WTC11 (cell line): Measurements from ENCODE around the gene GMEB2. TPM values are rescaled to one million over a fixed set of nuclear protein-coding genes. Genes with fewer than 3 reads are reported as not detected.
"Not testable (repeated sequence)": the region's sequence is repeated elsewhere in the genome, so short reads cannot be mapped to it uniquely, and the experiment has no call there.

ENCODE experiments used
- ATAC-seq: fragments of 200-7000 bp; cut with Tn5 transposase; 2 replicates; pipeline ENCODE4 v1.10.0; 2021; ENCODE audit warnings: mild to moderate bottlenecking, moderate library complexity
- CTCF ChIA-PET: fragments of 300-600 bp; sonication (Branson Sonifier 250); formaldehyde crosslinking; loops from one replicate; lab custom pipeline; 2021; ENCODE audit warnings: antibody characterized with exemption; lab: Charles Lee
- POLR2A ChIA-PET: fragments of 350-600 bp; sonication (Branson Sonifier 250); formaldehyde crosslinking; loops from one replicate; lab custom pipeline; 2021; ENCODE audit warnings: antibody characterized with exemption; lab: Charles Lee
- DNase-seq: peaks from one replicate; pipeline ENCODE4 v3.0.0; 2021; ENCODE audit warnings: low spot score
- H3K27ac Mint-ChIP-seq: 2 replicates; pipeline ENCODE4 v1.8.0; 2021; ENCODE audit warnings: mixed read lengths
- H3K27me3 Mint-ChIP-seq: 2 replicates; pipeline ENCODE4 v1.8.0; 2021; ENCODE audit warnings: low read depth, mild to moderate bottlenecking, moderate library complexity, mixed read lengths
- H3K36me3 Mint-ChIP-seq: 2 replicates; pipeline ENCODE4 v1.8.0; 2021; ENCODE audit warnings: mixed read lengths
- H3K4me1 Mint-ChIP-seq: 2 replicates; pipeline ENCODE4 v1.8.0; 2022; ENCODE audit warnings: mixed read lengths
- H3K4me3 Mint-ChIP-seq: 2 replicates; pipeline ENCODE4 v1.8.0; 2021; ENCODE audit warnings: mild to moderate bottlenecking, moderate library complexity, mixed read lengths
- H3K9me3 Mint-ChIP-seq: 2 replicates; pipeline ENCODE4 v1.8.0; 2021; ENCODE audit warnings: mixed read lengths
- ELF4 ChIP-seq: sonication (generic); formaldehyde crosslinking; IDR thresholded peaks from 2 replicates; pipeline ENCODE4 v1.8.1; 2022; ENCODE audit warnings: low read depth, mild to moderate bottlenecking, moderate library complexity, missing genetic modification reagents
- ERG ChIP-seq: fragments of 250-450 bp; sonication (Bioruptor Pico); IDR thresholded peaks from 2 replicates; pipeline ENCODE4 v1.8.0; 2021; ENCODE audit warnings: mild to moderate bottlenecking
- GABPB1 ChIP-seq: sonication (generic); formaldehyde crosslinking; IDR thresholded peaks from 2 replicates; pipeline ENCODE4 v1.8.1; 2023; ENCODE audit warnings: mild to moderate bottlenecking, missing genetic modification reagents
- ZBTB43 ChIP-seq: sonication (generic); formaldehyde crosslinking; IDR thresholded peaks from 2 replicates; pipeline ENCODE4 v1.8.1; 2023; ENCODE audit warnings: mild to moderate bottlenecking, missing genetic modification reagents
- ZNF121 ChIP-seq: sonication (generic); formaldehyde crosslinking; IDR thresholded peaks from 2 replicates; pipeline ENCODE4 v1.8.0; 2023; ENCODE audit warnings: missing genetic modification reagents
- ZNF138 ChIP-seq: sonication (generic); formaldehyde crosslinking; conservative IDR thresholded peaks from 2 replicates; pipeline ENCODE4 v1.8.1; 2022; ENCODE audit warnings: mild to moderate bottlenecking, moderate library complexity, missing genetic modification reagents
- ZNF416 ChIP-seq: fragments of 250-450 bp; sonication (Bioruptor Pico); IDR thresholded peaks from 2 replicates; pipeline ENCODE4 v1.9.0; 2021; ENCODE audit warnings: mild to moderate bottlenecking, inconsistent platforms
- total RNA-seq: library from RNA; stranded (reverse); gene quantifications from 3 replicates; pipeline ENCODE4 v1.2.3, GENCODE V29; 2021
- TF ChIP-seq, protein P1 (sequence below): sonication (generic); formaldehyde crosslinking; IDR thresholded peaks from 2 replicates; pipeline ENCODE4 v1.8.1; 2023; ENCODE audit warnings: mild to moderate bottlenecking, moderate library complexity, missing genetic modification reagents
- TF ChIP-seq, protein P2 (sequence below): sonication (generic); formaldehyde crosslinking; IDR thresholded peaks from 2 replicates; pipeline ENCODE4 v1.8.0; 2022; ENCODE audit warnings: mild to moderate bottlenecking, missing genetic modification reagents
- TF ChIP-seq, protein P3 (sequence below): fragments of 250-450 bp; sonication (Bioruptor Pico); IDR thresholded peaks from 2 replicates; pipeline ENCODE4 v1.9.0; 2021; ENCODE audit warnings: mild to moderate bottlenecking, borderline replicate concordance
- TF ChIP-seq, protein P4 (sequence below): sonication (generic); formaldehyde crosslinking; conservative IDR thresholded peaks from 2 replicates; pipeline ENCODE4 v1.8.1; 2023; ENCODE audit warnings: mild to moderate bottlenecking, low read depth, missing genetic modification reagents, moderate library complexity
- TF ChIP-seq, protein P5 (sequence below): sonication (generic); formaldehyde crosslinking; IDR thresholded peaks from 2 replicates; pipeline ENCODE4 v1.8.0; 2022; ENCODE audit warnings: mild to moderate bottlenecking, missing genetic modification reagents

Gene GMEB2
- total RNA-seq, 1 experiment from 2014 or later: 14.8 TPM

DNA sequence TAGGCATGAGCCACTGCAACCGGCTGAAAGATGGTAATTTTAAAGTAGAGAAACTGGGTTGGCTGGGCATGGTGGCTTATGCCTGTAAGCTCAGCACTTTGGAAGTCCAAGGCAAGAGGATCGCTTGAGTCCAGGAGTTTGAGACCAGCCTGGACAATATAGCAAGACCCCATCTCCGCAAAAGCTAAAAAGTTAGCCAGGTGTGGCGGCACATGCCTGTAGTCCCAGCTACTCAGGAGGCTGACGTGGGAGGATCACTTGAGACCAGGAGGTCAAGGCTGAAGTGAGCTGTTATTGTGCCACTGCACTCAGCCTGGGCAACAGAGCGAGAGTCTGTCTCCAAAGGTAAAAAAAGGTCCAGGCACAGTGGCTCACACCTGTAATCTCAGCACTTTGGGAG lies 4.1 kb upstream of the GMEB2 start:
- H3K4me1 Mint-ChIP-seq, ATAC-seq, H3K9me3 Mint-ChIP-seq, H3K4me3 Mint-ChIP-seq, DNase-seq, H3K27ac Mint-ChIP-seq, POLR2A ChIA-PET, H3K36me3 Mint-ChIP-seq: not testable (repeated sequence)
- peaks cover 11% of the 10 kb centered on the region for H3K27me3 Mint-ChIP-seq
- TF ChIP-seq ZNF121 (CRISPR knock-in tag) (peak; percentile 62; the same call in 1 of the 2 replicates), GABPB1 (CRISPR knock-in tag) (peak; percentile 18; the same call in 1 of the 2 replicates)
- CTCF ChIA-PET: interaction anchor here (0.6 to 2.5 kb wide), 3 partner anchors 11 to 135 kb away, joined by 3 to 17 read pairs (median 3); no protein-coding TSS in a partner anchor

GRCh38 chr20:63628246-63628975 lies 1.5 kb upstream of the GMEB2 start:
- Mint-ChIP-seq H3K9me3 (no peaks in the 10 kb centered on the region), H3K4me3 (peak overlapping the region; percentile 72), H3K4me1 (peaks cover 15% of the 10 kb centered on the region), H3K36me3 (no peaks in the 10 kb centered on the region), H3K27me3 (peaks cover 6% of the 10 kb centered on the region), H3K27ac (peak overlapping the region; percentile 91)
- TF ChIP-seq, protein P1, sequence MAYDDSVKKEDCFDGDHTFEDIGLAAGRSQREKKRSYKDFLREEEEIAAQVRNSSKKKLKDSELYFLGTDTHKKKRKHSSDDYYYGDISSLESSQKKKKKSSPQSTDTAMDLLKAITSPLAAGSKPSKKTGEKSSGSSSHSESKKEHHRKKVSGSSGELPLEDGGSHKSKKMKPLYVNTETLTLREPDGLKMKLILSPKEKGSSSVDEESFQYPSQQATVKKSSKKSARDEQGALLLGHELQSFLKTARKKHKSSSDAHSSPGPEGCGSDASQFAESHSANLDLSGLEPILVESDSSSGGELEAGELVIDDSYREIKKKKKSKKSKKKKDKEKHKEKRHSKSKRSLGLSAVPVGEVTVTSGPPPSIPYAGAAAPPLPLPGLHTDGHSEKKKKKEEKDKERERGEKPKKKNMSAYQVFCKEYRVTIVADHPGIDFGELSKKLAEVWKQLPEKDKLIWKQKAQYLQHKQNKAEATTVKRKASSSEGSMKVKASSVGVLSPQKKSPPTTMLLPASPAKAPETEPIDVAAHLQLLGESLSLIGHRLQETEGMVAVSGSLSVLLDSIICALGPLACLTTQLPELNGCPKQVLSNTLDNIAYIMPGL: no peak
- TF ChIP-seq ZBTB43 (CRISPR knock-in tag) (no peak), GABPB1 (CRISPR knock-in tag) (0 out of 2 replicates have a peak, but pooled peaks have one; percentile 35), ELF4 (CRISPR knock-in tag) (no peak)
- CTCF ChIA-PET: interaction anchor here (1.2 to 1.7 kb wide), 2 partner anchors 13 to 90 kb away, joined by 5 to 9 read pairs; no protein-coding TSS in a partner anchor
- ATAC-seq (peak; percentile 28; the same call in 1 of the 2 replicates), DNase-seq (no peak)
- POLR2A ChIA-PET: interaction anchor here (1.7 kb wide), 1 partner anchor 13 kb away, joined by 13 read pairs; no protein-coding TSS in a partner anchor

- no peak for DNase-seq
- Mint-ChIP-seq H3K36me3 (no peaks in the 10 kb centered on the region), H3K27me3 (peaks cover 5% of the 10 kb centered on the region), H3K9me3 (no peaks in the 10 kb centered on the region), H3K4me3 (peak overlapping the region; percentile 72), H3K4me1 (peaks cover 15% of the 10 kb centered on the region), H3K27ac (peak overlapping the region; percentile 91)
- POLR2A ChIA-PET: interaction anchor here (1.7 kb wide), 1 partner anchor 14 kb away, joined by 13 read pairs; no protein-coding TSS in a partner anchor
- no peak for ATAC-seq
- CTCF ChIA-PET: interaction anchor here (1.2 to 1.7 kb wide), 4 partner anchors 14 to 107 kb away, joined by 3 to 24 read pairs (median 4); partner anchors contain the start of genes PPDPF and TNFRSF6B
- TF ChIP-seq, protein P2, sequence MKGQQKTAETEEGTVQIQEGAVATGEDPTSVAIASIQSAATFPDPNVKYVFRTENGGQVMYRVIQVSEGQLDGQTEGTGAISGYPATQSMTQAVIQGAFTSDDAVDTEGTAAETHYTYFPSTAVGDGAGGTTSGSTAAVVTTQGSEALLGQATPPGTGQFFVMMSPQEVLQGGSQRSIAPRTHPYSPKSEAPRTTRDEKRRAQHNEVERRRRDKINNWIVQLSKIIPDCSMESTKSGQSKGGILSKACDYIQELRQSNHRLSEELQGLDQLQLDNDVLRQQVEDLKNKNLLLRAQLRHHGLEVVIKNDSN (CRISPR knock-in tag): no peak
- no peak for TF ChIP-seq ZNF416 (CRISPR knock-in tag)
- TF ChIP-seq ZNF138 (CRISPR knock-in tag): no peak
- TF ChIP-seq, protein P3, sequence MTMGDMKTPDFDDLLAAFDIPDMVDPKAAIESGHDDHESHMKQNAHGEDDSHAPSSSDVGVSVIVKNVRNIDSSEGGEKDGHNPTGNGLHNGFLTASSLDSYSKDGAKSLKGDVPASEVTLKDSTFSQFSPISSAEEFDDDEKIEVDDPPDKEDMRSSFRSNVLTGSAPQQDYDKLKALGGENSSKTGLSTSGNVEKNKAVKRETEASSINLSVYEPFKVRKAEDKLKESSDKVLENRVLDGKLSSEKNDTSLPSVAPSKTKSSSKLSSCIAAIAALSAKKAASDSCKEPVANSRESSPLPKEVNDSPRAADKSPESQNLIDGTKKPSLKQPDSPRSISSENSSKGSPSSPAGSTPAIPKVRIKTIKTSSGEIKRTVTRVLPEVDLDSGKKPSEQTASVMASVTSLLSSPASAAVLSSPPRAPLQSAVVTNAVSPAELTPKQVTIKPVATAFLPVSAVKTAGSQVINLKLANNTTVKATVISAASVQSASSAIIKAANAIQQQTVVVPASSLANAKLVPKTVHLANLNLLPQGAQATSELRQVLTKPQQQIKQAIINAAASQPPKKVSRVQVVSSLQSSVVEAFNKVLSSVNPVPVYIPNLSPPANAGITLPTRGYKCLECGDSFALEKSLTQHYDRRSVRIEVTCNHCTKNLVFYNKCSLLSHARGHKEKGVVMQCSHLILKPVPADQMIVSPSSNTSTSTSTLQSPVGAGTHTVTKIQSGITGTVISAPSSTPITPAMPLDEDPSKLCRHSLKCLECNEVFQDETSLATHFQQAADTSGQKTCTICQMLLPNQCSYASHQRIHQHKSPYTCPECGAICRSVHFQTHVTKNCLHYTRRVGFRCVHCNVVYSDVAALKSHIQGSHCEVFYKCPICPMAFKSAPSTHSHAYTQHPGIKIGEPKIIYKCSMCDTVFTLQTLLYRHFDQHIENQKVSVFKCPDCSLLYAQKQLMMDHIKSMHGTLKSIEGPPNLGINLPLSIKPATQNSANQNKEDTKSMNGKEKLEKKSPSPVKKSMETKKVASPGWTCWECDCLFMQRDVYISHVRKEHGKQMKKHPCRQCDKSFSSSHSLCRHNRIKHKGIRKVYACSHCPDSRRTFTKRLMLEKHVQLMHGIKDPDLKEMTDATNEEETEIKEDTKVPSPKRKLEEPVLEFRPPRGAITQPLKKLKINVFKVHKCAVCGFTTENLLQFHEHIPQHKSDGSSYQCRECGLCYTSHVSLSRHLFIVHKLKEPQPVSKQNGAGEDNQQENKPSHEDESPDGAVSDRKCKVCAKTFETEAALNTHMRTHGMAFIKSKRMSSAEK: no peak
- TF ChIP-seq, protein P4, sequence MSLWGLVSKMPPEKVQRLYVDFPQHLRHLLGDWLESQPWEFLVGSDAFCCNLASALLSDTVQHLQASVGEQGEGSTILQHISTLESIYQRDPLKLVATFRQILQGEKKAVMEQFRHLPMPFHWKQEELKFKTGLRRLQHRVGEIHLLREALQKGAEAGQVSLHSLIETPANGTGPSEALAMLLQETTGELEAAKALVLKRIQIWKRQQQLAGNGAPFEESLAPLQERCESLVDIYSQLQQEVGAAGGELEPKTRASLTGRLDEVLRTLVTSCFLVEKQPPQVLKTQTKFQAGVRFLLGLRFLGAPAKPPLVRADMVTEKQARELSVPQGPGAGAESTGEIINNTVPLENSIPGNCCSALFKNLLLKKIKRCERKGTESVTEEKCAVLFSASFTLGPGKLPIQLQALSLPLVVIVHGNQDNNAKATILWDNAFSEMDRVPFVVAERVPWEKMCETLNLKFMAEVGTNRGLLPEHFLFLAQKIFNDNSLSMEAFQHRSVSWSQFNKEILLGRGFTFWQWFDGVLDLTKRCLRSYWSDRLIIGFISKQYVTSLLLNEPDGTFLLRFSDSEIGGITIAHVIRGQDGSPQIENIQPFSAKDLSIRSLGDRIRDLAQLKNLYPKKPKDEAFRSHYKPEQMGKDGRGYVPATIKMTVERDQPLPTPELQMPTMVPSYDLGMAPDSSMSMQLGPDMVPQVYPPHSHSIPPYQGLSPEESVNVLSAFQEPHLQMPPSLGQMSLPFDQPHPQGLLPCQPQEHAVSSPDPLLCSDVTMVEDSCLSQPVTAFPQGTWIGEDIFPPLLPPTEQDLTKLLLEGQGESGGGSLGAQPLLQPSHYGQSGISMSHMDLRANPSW (CRISPR knock-in tag): no peak
- TF ChIP-seq, protein P5, sequence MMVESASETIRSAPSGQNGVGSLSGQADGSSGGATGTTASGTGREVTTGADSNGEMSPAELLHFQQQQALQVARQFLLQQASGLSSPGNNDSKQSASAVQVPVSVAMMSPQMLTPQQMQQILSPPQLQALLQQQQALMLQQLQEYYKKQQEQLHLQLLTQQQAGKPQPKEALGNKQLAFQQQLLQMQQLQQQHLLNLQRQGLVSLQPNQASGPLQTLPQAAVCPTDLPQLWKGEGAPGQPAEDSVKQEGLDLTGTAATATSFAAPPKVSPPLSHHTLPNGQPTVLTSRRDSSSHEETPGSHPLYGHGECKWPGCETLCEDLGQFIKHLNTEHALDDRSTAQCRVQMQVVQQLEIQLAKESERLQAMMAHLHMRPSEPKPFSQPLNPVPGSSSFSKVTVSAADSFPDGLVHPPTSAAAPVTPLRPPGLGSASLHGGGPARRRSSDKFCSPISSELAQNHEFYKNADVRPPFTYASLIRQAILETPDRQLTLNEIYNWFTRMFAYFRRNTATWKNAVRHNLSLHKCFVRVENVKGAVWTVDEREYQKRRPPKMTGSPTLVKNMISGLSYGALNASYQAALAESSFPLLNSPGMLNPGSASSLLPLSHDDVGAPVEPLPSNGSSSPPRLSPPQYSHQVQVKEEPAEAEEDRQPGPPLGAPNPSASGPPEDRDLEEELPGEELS (CRISPR knock-in tag): no peak
- no peak for TF ChIP-seq ERG
Measured at GRCh38 chr20:63627751-63628245, 897 bp upstream of the GMEB2 start.
